DMS53 (cell line): ENCODE data around the gene PACS2.
"Not testable (repeated sequence)": the region's sequence is repeated elsewhere in the genome, so short reads cannot be mapped to it uniquely, and the experiment has no call there.

Source experiments
- DNase-seq: peaks from one replicate; lab custom pipeline; 2025; lab: John Stamatoyannopoulos, UW

Gene PACS2

GRCh38 chr14:105350450-105351244 lies 36.1 kb downstream of the PACS2 start:
- no peak for DNase-seq

GRCh38 chr14:105351410-105351809 lies 36.9 kb downstream of the PACS2 start:
- DNase-seq, result no peak

- DNase-seq, result peak; percentile 90
Measured at GRCh38 chr14:105351920-105352851, 37.6 kb downstream of the PACS2 start.

- no peak for DNase-seq
Measured at GRCh38 chr14:105353136-105353535, 38.6 kb downstream of the PACS2 start.

GRCh38 chr14:105354541-105354940 lies 40.0 kb downstream of the PACS2 start:
- DNase-seq, result no peak

GRCh38 chr14:105355049-105355575 lies 40.6 kb downstream of the PACS2 start:
- no peak for DNase-seq

GRCh38 chr14:105355850-105356604 lies 41.5 kb downstream of the PACS2 start:
- DNase-seq, result no peak

GRCh38 chr14:105356927-105357326 lies 42.4 kb downstream of the PACS2 start:
- DNase-seq, result no peak

- no peak for DNase-seq
Measured at GRCh38 chr14:105357626-105358025, 43.1 kb downstream of the PACS2 start.

GRCh38 chr14:105358140-105358846 lies 43.7 kb downstream of the PACS2 start:
- DNase-seq, result no peak

GRCh38 chr14:105358943-105359342 lies 44.4 kb downstream of the PACS2 start:
- no peak for DNase-seq

- not testable (repeated sequence) for DNase-seq
Measured at GRCh38 chr14:105361412-105361811, 46.9 kb downstream of the PACS2 start.

GRCh38 chr14:105363847-105364708 lies 49.5 kb downstream of the PACS2 start:
- no peak for DNase-seq

- DNase-seq, result no peak
Measured at GRCh38 chr14:105365101-105365500, 50.6 kb downstream of the PACS2 start.

GRCh38 chr14:105365681-105366080 lies 51.1 kb downstream of the PACS2 start:
- DNase-seq, result no peak

- no peak for DNase-seq
Measured at GRCh38 chr14:105366386-105367074, 52.0 kb downstream of the PACS2 start.

GRCh38 chr14:105367116-105368031 lies 52.8 kb downstream of the PACS2 start:
- DNase-seq, result no peak

- DNase-seq, result no peak
Measured at GRCh38 chr14:105368032-105368417, 53.5 kb downstream of the PACS2 start.

GRCh38 chr14:105368426-105368825 lies 53.9 kb downstream of the PACS2 start:
- DNase-seq, result no peak
